ENCODE results near the gene GFRA1. TPM values are rescaled to one million over a fixed set of nuclear protein-coding genes. Genes with fewer than 3 reads are reported as not detected.

Gene GFRA1
- polyA plus RNA-seq, 1 donor (not counting 4 experiments of a cell fraction or from before 2014, with no cell fraction given): not detected

DNA sequence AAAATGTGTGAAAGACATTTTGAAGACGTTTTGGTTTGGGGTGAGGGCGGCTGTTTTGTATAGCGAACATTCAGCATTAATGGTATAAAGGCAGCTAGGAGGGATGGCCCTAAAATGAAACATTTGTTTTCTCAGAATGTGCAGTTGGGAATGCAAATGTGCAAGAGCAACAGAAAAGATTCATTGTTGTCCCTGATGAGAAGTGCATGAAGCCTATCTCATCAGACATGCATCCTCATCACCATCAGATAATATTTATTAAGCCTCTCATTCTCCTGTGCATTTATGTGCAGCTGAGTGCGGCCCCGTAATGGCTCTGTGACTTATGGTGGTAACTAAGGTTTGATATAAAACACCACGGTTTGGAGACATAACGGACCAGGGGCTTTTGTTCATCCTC lies 199.5 kb downstream of the GFRA1 start:
- Histone ChIP-seq H3K4me3 (ENCODE audit: control insufficient read depth in 2 of 3, extremely low read depth in 1 of 3, insufficient read depth in 2 of 3, low read depth in 1 of 3, low read length in 3 of 3) (no peak overlapping the region), H3K27ac (ENCODE audit: control insufficient read depth, insufficient read depth, low read length) (no peak overlapping the region), H3K36me3 (ENCODE audit: control insufficient read depth in 2 of 2, extremely low read depth in 1 of 2, insufficient read depth in 2 of 2, low read length in 2 of 2) (no peaks in the 10 kb centered on the region), H3K79me2 (ENCODE audit: control insufficient read depth, insufficient read depth, low read length) (no peaks in the 10 kb centered on the region), H3K9me1 (ENCODE audit: control insufficient read depth, extremely low read depth, insufficient read depth, low read length) (no peaks in the 10 kb centered on the region), H3K27me3 (ENCODE audit: control insufficient read depth, extremely low read depth, insufficient read depth, low read length) (no peaks in the 10 kb centered on the region), H3K9ac (ENCODE audit: control insufficient read depth, extremely low read depth, insufficient read depth, low read length) (no peak overlapping the region), H3K4me1 (ENCODE audit: control insufficient read depth, extremely low read depth, insufficient read depth, low read length) (no peaks in the 10 kb centered on the region), H4K20me1 (ENCODE audit: control insufficient read depth, extremely low read depth, insufficient read depth, low read length) (no peaks in the 10 kb centered on the region), H2AFZ (ENCODE audit: control insufficient read depth, low read length) (no peak overlapping the region), H3K9me3 (ENCODE audit: control insufficient read depth, low read depth, low read length) (no peaks in the 10 kb centered on the region), H3K4me2 (ENCODE audit: control insufficient read depth, extremely low read depth, insufficient read depth, low read depth, low read length) (no peak overlapping the region)
- DNase-seq (ENCODE audit: low read depth, low spot score): no peak
- no peak for FAIRE-seq
- no peak for TF ChIP-seq CTCF (optimal IDR thresholded peaks at IDR 0.05 in 1 of 3, IDR thresholded peaks at IDR 0.05 in 1 of 3, conservative IDR thresholded peaks at IDR 0.05 in 1 of 3; ENCODE audit: extremely low read depth in 1 of 3, insufficient read depth in 2 of 3, low read length in 3 of 3)
- no peak for TF ChIP-seq EZH2 (IDR thresholded peaks at IDR 0.05; ENCODE audit: low read length)
- dilution Hi-C loops (cut with MboI; ENCODE audit: extremely low pct_ligation_motif_present, low sequenced_read_pairs): no loop called here

GRCh38 chr10:116073001-116073400 lies 200.0 kb downstream of the GFRA1 start:
- H3K4me2 ChIP-seq (ENCODE audit: control insufficient read depth, extremely low read depth, insufficient read depth, low read depth, low read length): no peak overlapping the region
- DNase-seq (ENCODE audit: low read depth, low spot score): no peak
- no peak overlapping the region for H3K4me3 ChIP-seq (ENCODE audit: control insufficient read depth in 2 of 3, extremely low read depth in 1 of 3, insufficient read depth in 2 of 3, low read depth in 1 of 3, low read length in 3 of 3)
- dilution Hi-C loops (cut with MboI; ENCODE audit: extremely low pct_ligation_motif_present, low sequenced_read_pairs): no loop called here
- H4K20me1 ChIP-seq (ENCODE audit: control insufficient read depth, extremely low read depth, insufficient read depth, low read length): no peaks in the 10 kb centered on the region
- H2AFZ ChIP-seq (ENCODE audit: control insufficient read depth, low read length): no peak overlapping the region
- no peaks in the 10 kb centered on the region for H3K9me1 ChIP-seq (ENCODE audit: control insufficient read depth, extremely low read depth, insufficient read depth, low read length)
- no peak for TF ChIP-seq CTCF (optimal IDR thresholded peaks at IDR 0.05 in 1 of 3, IDR thresholded peaks at IDR 0.05 in 1 of 3, conservative IDR thresholded peaks at IDR 0.05 in 1 of 3; ENCODE audit: extremely low read depth in 1 of 3, insufficient read depth in 2 of 3, low read length in 3 of 3)
- no peak for TF ChIP-seq EZH2 (IDR thresholded peaks at IDR 0.05; ENCODE audit: low read length)
- H3K27me3 ChIP-seq (ENCODE audit: control insufficient read depth, extremely low read depth, insufficient read depth, low read length): peaks cover 4% of the 10 kb centered on the region
- no peak overlapping the region for H3K9ac ChIP-seq (ENCODE audit: control insufficient read depth, extremely low read depth, insufficient read depth, low read length)
- no peaks in the 10 kb centered on the region for H3K36me3 ChIP-seq (ENCODE audit: control insufficient read depth in 2 of 2, extremely low read depth in 1 of 2, insufficient read depth in 2 of 2, low read length in 2 of 2)
- no peak overlapping the region for H3K27ac ChIP-seq (ENCODE audit: control insufficient read depth, insufficient read depth, low read length)
- no peaks in the 10 kb centered on the region for H3K79me2 ChIP-seq (ENCODE audit: control insufficient read depth, insufficient read depth, low read length)
- no peaks in the 10 kb centered on the region for H3K9me3 ChIP-seq (ENCODE audit: control insufficient read depth, low read depth, low read length)
- FAIRE-seq: no peak
- H3K4me1 ChIP-seq (ENCODE audit: control insufficient read depth, extremely low read depth, insufficient read depth, low read length): no peaks in the 10 kb centered on the region
